Tibial nerve (tissue), 4 donors: ENCODE results near the gene MUCL3. TPM values are rescaled to one million over a fixed set of nuclear protein-coding genes. Genes with fewer than 3 reads are reported as not detected.

Source experiments
- DNase-seq, 2 donors: peaks; one replicate each; pipeline ENCODE4 v3.0.0-alpha.2; 2019; ENCODE audit warnings: low spot score in 2 of 2
- H3K27ac ChIP-seq, 4 donors: fragments of 200-600 bp; sonication (generic) in 3 of 4; one replicate each; pipeline ENCODE4 v1.5.1; 2017 to 2019; ENCODE audit warnings: mild to moderate bottlenecking in 1 of 4
- H3K27me3 ChIP-seq, 2 donors: fragments of 200-600 bp; sonication (generic) in 1 of 2; one replicate each; pipeline versions ENCODE4 v1.5.1 to v1.6.0; 2017 to 2019
- H3K36me3 ChIP-seq, 3 donors: fragments of 200-600 bp; sonication (generic); one replicate each; pipeline ENCODE4 v1.5.1; 2018 to 2019
- H3K4me1 ChIP-seq, 4 donors: fragments of 200-600 bp; sonication (generic) in 3 of 4; one replicate each; pipeline ENCODE4 v1.5.1; 2017 to 2019
- H3K4me3 ChIP-seq, 4 donors: fragments of 200-600 bp; sonication (generic) in 3 of 4; one replicate each; pipeline ENCODE4 v1.5.1; 2017 to 2019; ENCODE audit warnings: mild to moderate bottlenecking in 1 of 4, moderate library complexity in 1 of 4
- H3K9me3 ChIP-seq, 4 donors: fragments of 200-600 bp; sonication (generic) in 3 of 4; one replicate each; pipeline ENCODE4 v1.5.1; 2017 to 2019
- CTCF ChIP-seq, 5 experiments: fragments of 200-600 bp in 3 of 5; fragments of 450-650 bp in 2 of 5; sonication (generic) in 3 of 5; IDR thresholded peaks; one replicate each; pipeline ENCODE4 v1.5.1; 2016 to 2019; ENCODE audit warnings: antibody characterized with exemption in 5 of 5, mild to moderate bottlenecking in 3 of 5, moderate library complexity in 2 of 5
- EP300 ChIP-seq, 2 donors: sonication (generic); formaldehyde crosslinking; IDR thresholded peaks; one replicate each; pipeline ENCODE4 v1.6.1; 2017; ENCODE audit warnings: antibody characterized with exemption in 2 of 2, mild to moderate bottlenecking in 1 of 2
- POLR2A ChIP-seq, 2 donors: fragments of 450-650 bp; IDR thresholded peaks; one replicate each; pipeline ENCODE4 v1.6.1; 2017; ENCODE audit warnings: antibody characterized with exemption in 2 of 2, mild to moderate bottlenecking in 2 of 2, moderate library complexity in 2 of 2
- WGBS, 2 donors: methylation state at CpG; one replicate each; pipeline ENCODE4 v1.1.5; 2018; 5-methylcytosine and 5-hydroxymethylcytosine counted together
- total RNA-seq, 4 donors: library from RNA; depleted of rRNA; stranded (reverse); fragments of >200 nt; gene quantifications; one replicate each; pipeline ENCODE4 v1.1.0, GENCODE V29; 2016

Gene MUCL3
- total RNA-seq, result under 1 TPM in 1 of 4 donors, not detected in 3; under 0.01 TPM

GRCh38 chr6:30940361-30940986 is at the start of gene MUCL3:
Gene MUCL3, plus strand, starts transcription at chr6:30940973. Its CDS starts 27 bp downstream, at chr6:30941000.
- 73 to 78% methylated on average over 16 of the region's 16 CpGs for WGBS, 2 donors
- no peak for TF ChIP-seq POLR2A (IDR thresholded peaks at IDR 0.05)
- TF ChIP-seq CTCF (IDR thresholded peaks at IDR 0.05), result no peak
- TF ChIP-seq EP300 (IDR thresholded peaks at IDR 0.05), result no peak
- Histone ChIP-seq H3K36me3 (no peaks in the 10 kb centered on the region), H3K4me1 (peaks cover 0 to 12% (median 7%) of the 10 kb centered on the region in 4 donors), H3K9me3 (no peaks in the 10 kb centered on the region), H3K27ac (no peak within 1 kb of the TSS), H3K4me3 (no peak within 1 kb of the TSS), H3K27me3 (no peaks in the 10 kb centered on the region)
- DNase-seq, result no peak

GRCh38 chr6:30891450-30891723 is 49.4 kb upstream of the MUCL3 start:
- peak overlapping the region in 1 of 4 donors; percentile 52 for H3K27ac ChIP-seq

GRCh38 chr6:30891816-30892538 is 48.8 kb upstream of the MUCL3 start:
- no peak for TF ChIP-seq CTCF (IDR thresholded peaks at IDR 0.05)
- no peak for TF ChIP-seq POLR2A (IDR thresholded peaks at IDR 0.05)
- no peak for TF ChIP-seq EP300 (IDR thresholded peaks at IDR 0.05)

More at GRCh38 chr6:30891450-30891723, 49.4 kb upstream of the MUCL3 start:
- Histone ChIP-seq H3K4me1 (peaks cover 0 to 41% (median 24%) of the 10 kb centered on the region in 4 donors), H3K9me3 (no peaks in the 10 kb centered on the region), H3K27me3 (no peaks in the 10 kb centered on the region), H3K36me3 (peaks cover 0 to 68% (median 3%) of the 10 kb centered on the region in 3 donors), H3K4me3 (no peak overlapping the region)
- no peak for DNase-seq
- TF ChIP-seq EP300 (IDR thresholded peaks at IDR 0.05) (no peak), POLR2A (IDR thresholded peaks at IDR 0.05) (no peak)
- WGBS, 2 donors, result 85 to 88% methylated on average over 4 of the region's 4 CpGs

GRCh38 chr6:30893001-30893591 is 47.7 kb upstream of the MUCL3 start:
- no peaks in the 10 kb centered on the region for H3K9me3 ChIP-seq
- DNase-seq, result no peak
- peaks cover 0 to 85% (median 8%) of the 10 kb centered on the region in 3 donors for H3K36me3 ChIP-seq
- WGBS, 2 donors, result 74 to 78% methylated on average over 8 to 16 of the region's 16 CpGs
- TF ChIP-seq POLR2A (IDR thresholded peaks at IDR 0.05), result no peak
- TF ChIP-seq EP300 (IDR thresholded peaks at IDR 0.05), result no peak
- TF ChIP-seq CTCF (IDR thresholded peaks at IDR 0.05), result no peak
- H3K4me1 ChIP-seq, result peaks cover 0 to 30% (median 11%) of the 10 kb centered on the region in 4 donors
- no peak overlapping the region for H3K4me3 ChIP-seq
- no peaks in the 10 kb centered on the region for H3K27me3 ChIP-seq
- no peak overlapping the region for H3K27ac ChIP-seq

More at GRCh38 chr6:30891816-30892538, 48.8 kb upstream of the MUCL3 start:
- 82 to 88% methylated on average over 15 to 21 of the region's 21 CpGs for WGBS, 2 donors
- no peak overlapping the region for H3K4me3 ChIP-seq
- peaks cover 0 to 35% (median 18%) of the 10 kb centered on the region in 4 donors for H3K4me1 ChIP-seq
- DNase-seq, result no peak
- H3K27ac ChIP-seq, result no peak overlapping the region
- no peaks in the 10 kb centered on the region for H3K9me3 ChIP-seq
- H3K27me3 ChIP-seq, result no peaks in the 10 kb centered on the region
- H3K36me3 ChIP-seq, result peaks cover 0 to 74% (median 3%) of the 10 kb centered on the region in 3 donors

GRCh38 chr6:30893666-30894065 is 47.1 kb upstream of the MUCL3 start:
- Histone ChIP-seq H3K36me3 (peaks cover 0 to 91% (median 8%) of the 10 kb centered on the region in 3 donors), H3K9me3 (no peaks in the 10 kb centered on the region), H3K27me3 (no peaks in the 10 kb centered on the region), H3K4me3 (no peak overlapping the region), H3K4me1 (peaks cover 0 to 24% (median 9%) of the 10 kb centered on the region in 4 donors), H3K27ac (no peak overlapping the region)
- TF ChIP-seq EP300 (IDR thresholded peaks at IDR 0.05) (no peak), POLR2A (IDR thresholded peaks at IDR 0.05) (no peak), CTCF (IDR thresholded peaks at IDR 0.05) (no peak)
- DNase-seq, result no peak
- 84 to 88% methylated on average over 8 of the region's 8 CpGs for WGBS, 2 donors
